Mesothelial cell of epicardium (in vitro differentiated cells): ENCODE results near the gene CD46. TPM values are rescaled to one million over a fixed set of nuclear protein-coding genes. Genes with fewer than 3 reads are reported as not detected.

Experiments used
- DNase-seq, 2 experiments: peaks; one replicate each; pipeline ENCODE4 v3.0.0; 2021; ENCODE audit warnings: low spot score in 2 of 2; ENCODE audit not compliant: unreplicated experiment in 2 of 2
- H3K27ac Mint-ChIP-seq: 2 replicates; pipeline ENCODE4 v1.8.0; 2021; ENCODE audit warnings: mixed read lengths
- H3K27me3 Mint-ChIP-seq: 2 replicates; pipeline ENCODE4 v1.8.0; 2021; ENCODE audit warnings: low read depth, mixed read lengths
- H3K36me3 Mint-ChIP-seq: 2 replicates; pipeline ENCODE4 v1.8.0; 2021; ENCODE audit warnings: mixed read lengths
- H3K4me1 Mint-ChIP-seq: 2 replicates; pipeline ENCODE4 v1.8.0; 2021; ENCODE audit warnings: mixed read lengths
- H3K4me3 Mint-ChIP-seq: 2 replicates; pipeline ENCODE4 v1.8.0; 2021; ENCODE audit warnings: mild to moderate bottlenecking, moderate library complexity, mixed read lengths
- H3K9me3 Mint-ChIP-seq: 2 replicates; pipeline ENCODE4 v1.8.0; 2021; ENCODE audit warnings: mixed read lengths
- CTCF ChIP-seq: fragments of 200-600 bp; sonication (generic); IDR thresholded peaks from one replicate; pipeline ENCODE4 v1.5.0; 2021; ENCODE audit warnings: antibody characterized with exemption; ENCODE audit not compliant: unreplicated experiment
- total RNA-seq: library from RNA; stranded (reverse); gene quantifications from 3 replicates; pipeline ENCODE4 v1.2.1, GENCODE V29; 2021

CD46 gene
- total RNA-seq, 1 donor from 2014 or later, result 223 TPM

GRCh38 chr1:207799989-207800648 is 48.3 kb downstream of the CD46 start:
- DNase-seq, result no peak
- H3K4me1 Mint-ChIP-seq, result peaks cover 15% of the 10 kb centered on the region
- no peaks in the 10 kb centered on the region for H3K27me3 Mint-ChIP-seq
- TF ChIP-seq CTCF, result no peak
- H3K4me3 Mint-ChIP-seq, result no peak overlapping the region
- no peak overlapping the region for H3K27ac Mint-ChIP-seq
- no peaks in the 10 kb centered on the region for H3K9me3 Mint-ChIP-seq
- H3K36me3 Mint-ChIP-seq, result no peaks in the 10 kb centered on the region

- Mint-ChIP-seq H3K36me3 (no peaks in the 10 kb centered on the region), H3K27ac (no peak overlapping the region), H3K27me3 (no peaks in the 10 kb centered on the region), H3K4me1 (peaks cover 10% of the 10 kb centered on the region), H3K4me3 (no peak overlapping the region), H3K9me3 (no peaks in the 10 kb centered on the region)
- no peak for DNase-seq
- no peak for TF ChIP-seq CTCF
Measured at GRCh38 chr1:207801819-207802218, 50.0 kb downstream of the CD46 start.

GRCh38 chr1:207803678-207804077 is 51.8 kb downstream of the CD46 start:
- no peak for DNase-seq
- TF ChIP-seq CTCF, result no peak
- H3K27me3 Mint-ChIP-seq, result no peaks in the 10 kb centered on the region
- no peaks in the 10 kb centered on the region for H3K9me3 Mint-ChIP-seq
- H3K27ac Mint-ChIP-seq, result no peak overlapping the region
- no peak overlapping the region for H3K4me3 Mint-ChIP-seq
- H3K36me3 Mint-ChIP-seq, result no peaks in the 10 kb centered on the region
- H3K4me1 Mint-ChIP-seq, result peaks cover 19% of the 10 kb centered on the region

GRCh38 chr1:207804721-207805468 is 53.0 kb downstream of the CD46 start:
- H3K27ac Mint-ChIP-seq, result no peak overlapping the region

GRCh38 chr1:207805841-207806421 is 54.1 kb downstream of the CD46 start:
- TF ChIP-seq CTCF, result no peak
- Mint-ChIP-seq H3K4me1 (peaks cover 21% of the 10 kb centered on the region), H3K9me3 (no peaks in the 10 kb centered on the region), H3K27me3 (no peaks in the 10 kb centered on the region), H3K36me3 (no peaks in the 10 kb centered on the region), H3K27ac (no peak overlapping the region), H3K4me3 (no peak overlapping the region)
- no peak for DNase-seq

More at GRCh38 chr1:207804721-207805468, 53.0 kb downstream of the CD46 start:
- Mint-ChIP-seq H3K4me1 (peaks cover 21% of the 10 kb centered on the region), H3K9me3 (no peaks in the 10 kb centered on the region), H3K27me3 (no peaks in the 10 kb centered on the region), H3K36me3 (no peaks in the 10 kb centered on the region), H3K4me3 (no peak overlapping the region)
- no peak for TF ChIP-seq CTCF
- no peak for DNase-seq
